Nucleus accumbens (tissue), 56 donors: Measurements from ENCODE around the gene SHISAL2A.

Experiments used
- DNase-seq, 56 donors: peaks; one replicate each; lab custom pipeline; 2025; lab: John Stamatoyannopoulos, UW

Gene SHISAL2A

DNA sequence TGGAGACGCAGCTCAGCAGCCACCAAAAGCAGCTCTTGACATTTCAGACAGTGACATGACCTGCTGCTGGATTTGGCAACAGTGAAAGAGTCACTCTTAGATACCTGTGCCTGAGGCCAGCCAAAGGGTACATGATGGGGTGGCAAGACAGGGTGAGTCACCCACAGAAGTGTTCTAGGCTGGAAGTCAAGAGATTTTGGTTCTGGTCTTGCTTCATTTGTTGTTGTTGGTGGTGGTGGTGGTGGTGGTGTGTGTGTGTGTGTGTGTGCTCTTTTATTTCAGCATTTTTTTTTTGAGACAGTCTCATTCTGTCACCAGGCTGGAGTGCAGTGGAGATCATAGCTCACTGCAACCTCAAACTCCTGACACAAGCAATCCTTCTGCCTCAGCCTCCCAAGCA, 25.8 kb downstream of the SHISAL2A start:
- DNase-seq = no peak

DNA sequence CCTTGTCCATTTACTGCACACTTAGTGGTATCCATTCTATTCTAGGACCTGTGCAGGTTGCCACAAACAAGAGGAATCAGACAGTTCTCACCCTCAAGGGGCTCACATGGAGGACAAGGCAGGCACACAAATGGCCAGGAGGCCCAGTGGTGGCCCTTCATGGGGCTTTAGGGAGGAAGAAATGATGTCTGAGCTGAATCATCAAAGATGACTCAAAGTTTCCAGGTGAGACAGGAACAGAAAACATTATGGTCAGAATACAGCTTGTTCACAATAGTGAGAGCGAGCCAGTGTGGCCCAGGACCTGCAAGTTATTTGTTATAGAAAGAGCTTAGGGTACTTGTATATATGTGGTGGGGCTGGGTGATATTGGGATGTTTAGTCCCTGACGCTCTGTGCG, 26.4 kb downstream of the SHISAL2A start:
- no peak for DNase-seq

DNA sequence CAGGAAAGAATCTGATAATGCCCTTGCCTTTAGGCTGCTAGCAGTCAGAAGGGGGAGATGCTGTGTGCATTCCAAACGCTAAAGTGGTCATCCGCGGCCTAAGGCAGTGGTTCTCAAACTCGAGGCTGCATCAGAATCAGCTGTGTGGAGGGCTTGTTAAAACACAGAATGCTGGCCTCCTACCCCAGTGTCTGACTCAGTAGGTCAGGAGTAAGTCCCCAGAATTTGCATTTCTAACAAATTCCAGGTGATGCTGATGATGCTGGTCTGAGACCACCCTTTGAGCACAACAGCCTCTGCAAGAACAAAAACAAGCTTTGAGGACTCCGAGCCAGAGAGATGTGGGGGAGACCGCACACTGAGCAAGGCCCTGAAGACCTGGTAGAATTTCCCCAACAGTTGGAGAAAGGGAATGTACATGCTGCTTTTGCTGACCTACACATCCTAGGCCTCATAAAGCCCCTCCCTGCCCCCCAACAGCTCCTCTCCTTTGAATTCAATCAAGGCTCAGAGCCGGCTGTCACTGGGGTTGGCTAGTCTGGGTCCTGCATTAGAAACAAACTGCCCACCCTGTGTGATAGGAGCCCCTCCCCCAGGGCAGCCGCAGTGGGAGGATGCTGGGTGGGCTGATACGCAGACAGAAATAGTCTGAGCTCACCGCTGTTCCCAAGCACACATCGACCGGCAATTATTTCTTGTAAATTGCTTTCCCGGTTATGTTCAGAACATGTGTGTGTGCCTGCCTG, 27.1 kb downstream of the SHISAL2A start:
- no peak for DNase-seq

DNA sequence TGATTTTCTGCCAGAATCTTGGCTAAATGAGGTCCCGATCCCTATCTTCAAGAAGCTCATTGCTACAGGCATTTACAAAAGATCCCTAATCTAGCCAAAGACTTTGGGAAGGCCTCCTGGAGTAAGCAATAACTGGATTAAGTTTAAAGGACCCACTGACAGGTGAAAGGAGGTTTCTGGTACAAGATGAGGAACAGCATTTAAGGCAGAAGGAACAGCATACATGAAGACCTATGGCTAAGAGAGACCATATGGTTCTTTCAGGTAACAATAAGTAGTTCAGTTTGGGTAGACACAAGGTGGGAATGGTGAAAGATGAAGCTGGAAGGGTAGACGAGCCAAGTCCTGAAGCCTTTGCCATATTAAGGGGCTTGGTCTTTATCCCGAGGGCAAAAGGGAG, 27.8 kb downstream of the SHISAL2A start:
- no peak for DNase-seq

DNA sequence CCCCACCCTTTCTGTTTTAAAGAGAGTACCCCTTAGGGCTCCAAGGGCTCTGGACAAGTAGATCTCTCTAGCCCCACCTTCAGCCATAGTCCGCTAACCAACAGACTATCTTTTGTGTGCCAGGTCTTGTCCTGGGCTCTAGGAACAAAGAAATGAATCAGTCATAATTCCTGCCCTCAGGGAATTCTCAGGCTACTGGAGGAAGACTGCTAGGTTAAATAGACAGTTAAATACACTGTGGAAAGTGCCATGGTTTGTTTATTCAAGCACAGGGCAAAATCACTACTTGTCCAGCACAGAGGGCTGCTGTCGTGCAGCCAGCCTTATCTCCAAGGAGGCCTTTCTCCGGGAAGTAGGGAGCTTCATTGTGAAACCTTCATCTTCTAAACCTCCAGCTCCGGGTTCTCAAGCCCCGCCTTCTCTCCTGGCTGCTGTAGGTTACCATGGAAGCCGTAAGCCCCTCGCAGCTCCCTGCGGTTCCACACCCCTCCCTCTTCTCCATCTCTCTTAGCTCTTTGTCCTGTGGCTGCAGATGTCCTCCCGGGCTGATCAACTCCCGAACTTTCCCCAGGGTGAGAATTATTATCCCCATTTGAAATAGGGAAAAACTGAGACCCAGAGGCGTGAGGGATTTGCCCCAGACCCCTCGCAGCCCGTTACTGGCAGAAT, 29.8 kb downstream of the SHISAL2A start:
- DNase-seq = peak in 5 of 56 donors; percentile 3 to 26 (median 12)

DNA sequence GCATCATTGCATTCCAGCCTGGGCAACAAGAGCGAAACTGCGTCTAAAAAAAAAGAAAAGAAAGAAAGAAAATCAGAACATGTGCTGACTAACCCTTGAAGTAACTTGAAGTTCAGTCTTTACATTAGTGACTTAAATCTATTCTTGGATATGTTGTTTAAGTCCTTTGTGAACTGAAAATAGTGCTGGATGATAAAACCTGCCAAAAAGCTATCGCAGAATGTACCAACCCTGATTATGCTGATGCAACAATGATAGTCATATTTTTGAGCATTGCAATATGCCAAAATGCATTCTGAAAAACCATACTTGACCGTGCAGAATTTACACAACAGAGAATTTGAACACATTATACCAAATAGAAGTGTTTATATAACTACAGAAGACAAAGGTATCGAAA, 30.7 kb downstream of the SHISAL2A start:
- DNase-seq = no peak

DNA sequence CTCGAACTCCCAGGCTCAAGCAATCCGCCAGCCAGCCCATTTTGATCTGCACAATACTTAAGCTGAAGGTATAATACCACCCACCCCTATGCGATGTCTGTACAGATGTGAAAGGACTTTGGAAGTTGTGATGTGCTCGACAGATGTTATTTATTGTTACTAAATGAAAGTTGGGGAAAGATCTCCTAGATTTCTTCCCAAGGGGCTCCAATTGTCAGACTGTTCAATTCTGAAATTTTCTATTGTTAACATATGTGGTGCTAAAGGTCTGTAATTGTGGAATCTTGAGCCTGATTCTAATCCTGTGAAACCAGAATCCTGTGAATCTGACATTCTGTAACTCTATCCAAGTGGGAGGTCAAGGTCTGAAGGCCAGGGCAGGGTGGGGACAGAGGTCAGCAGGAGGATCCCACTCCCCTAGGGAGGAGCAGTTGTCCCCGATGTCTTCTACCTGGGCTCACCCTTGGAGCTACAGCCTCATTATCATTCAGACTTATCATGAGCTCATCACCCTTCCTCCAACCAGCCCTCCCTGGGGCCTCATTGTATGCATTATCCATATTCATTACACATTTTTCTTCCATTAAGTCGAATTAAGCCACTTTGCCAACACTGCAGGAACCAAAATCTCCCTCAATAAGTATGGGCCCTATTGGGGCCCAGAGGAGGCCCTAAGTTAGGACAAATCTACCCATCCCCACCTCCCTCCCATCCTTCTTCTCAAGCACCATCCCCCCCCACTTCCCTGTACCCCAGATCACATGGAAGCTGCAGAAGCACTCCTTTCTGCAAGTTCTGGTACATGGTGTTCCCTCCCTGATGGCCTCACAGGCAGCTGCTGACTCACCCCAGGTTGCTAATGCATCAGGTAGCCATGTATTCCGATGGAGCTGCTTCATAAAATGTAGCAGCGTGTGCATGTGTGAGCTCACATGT, 32.3 kb downstream of the SHISAL2A start:
- DNase-seq = peak in 2 of 56 donors; percentile 5 to 24

DNA sequence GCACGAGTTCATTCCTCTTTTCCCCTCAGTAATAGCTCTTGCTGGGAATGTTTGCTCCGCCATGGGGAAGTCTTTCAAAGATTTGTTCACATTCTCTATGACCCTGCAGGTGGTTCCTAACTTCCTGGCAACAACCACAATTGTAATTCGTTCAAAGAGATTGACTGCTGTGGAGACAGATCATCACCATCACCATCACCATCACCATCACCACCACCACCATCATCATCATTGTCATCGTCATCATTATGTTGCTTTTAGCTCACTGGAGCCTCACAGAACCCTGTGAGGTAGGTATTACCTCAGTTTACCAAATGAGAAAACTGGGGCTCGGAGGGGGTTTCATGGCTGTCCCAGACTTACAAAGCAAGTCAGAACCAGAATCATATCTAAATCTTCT, 34.3 kb downstream of the SHISAL2A start:
- DNase-seq = no peak

DNA sequence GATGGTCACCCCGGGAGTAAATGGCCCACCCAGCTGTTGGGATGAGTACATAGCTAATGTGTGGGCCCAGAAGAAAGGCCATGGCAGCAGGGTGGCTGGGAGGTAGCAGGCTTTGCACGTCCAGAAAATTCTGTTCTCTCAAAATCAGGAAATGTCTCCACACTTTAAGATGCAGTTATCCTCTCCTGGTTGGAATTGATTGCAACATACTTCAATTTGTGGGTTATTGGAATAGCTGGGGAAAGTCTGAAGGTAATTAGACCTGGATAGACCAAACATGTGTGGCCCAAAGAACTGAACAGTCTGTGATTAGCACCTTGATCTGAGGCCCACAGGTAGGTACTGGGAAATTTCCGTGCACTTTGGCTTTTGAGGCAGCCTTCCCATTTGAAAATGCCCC, 35.0 kb downstream of the SHISAL2A start:
- no peak for DNase-seq

DNA sequence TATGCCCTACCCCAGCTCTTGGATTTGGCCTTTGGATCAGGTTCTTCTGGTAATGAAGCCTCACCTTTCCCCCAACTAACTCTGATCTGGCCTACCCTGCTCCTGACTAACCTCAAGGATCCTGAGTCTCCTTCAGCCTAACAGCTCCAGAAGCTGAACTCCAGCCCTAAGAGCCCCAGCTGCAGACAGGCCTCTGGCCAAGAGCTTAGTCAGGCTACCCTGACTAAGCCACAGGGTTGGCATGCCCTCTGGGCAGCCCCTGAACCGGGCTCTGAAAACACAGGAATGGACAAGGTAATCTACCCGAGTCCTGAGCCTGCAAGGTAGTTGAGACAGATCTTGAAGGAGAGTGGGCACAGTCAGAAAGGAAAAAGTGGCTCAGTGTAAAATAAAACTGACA, 35.7 kb downstream of the SHISAL2A start:
- DNase-seq = no peak

DNA sequence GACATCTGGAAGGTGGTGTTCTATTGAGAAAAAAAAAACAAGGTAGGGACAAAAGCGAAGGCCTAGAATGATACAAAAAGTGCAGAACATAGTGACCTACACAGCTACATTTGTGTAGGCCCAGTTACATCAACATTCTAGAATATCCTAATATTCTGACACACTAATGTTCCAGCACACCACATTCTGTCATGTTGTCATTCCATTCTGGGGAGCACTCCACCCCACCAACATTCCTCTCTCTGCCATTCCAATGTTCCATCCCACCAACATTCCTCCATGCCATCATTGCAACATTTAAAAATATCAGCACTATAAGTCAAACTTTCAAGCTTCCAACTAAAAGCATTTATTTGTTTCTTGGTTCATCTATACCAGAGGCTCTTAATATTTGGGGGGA, 36.7 kb downstream of the SHISAL2A start:
- no peak for DNase-seq

DNA sequence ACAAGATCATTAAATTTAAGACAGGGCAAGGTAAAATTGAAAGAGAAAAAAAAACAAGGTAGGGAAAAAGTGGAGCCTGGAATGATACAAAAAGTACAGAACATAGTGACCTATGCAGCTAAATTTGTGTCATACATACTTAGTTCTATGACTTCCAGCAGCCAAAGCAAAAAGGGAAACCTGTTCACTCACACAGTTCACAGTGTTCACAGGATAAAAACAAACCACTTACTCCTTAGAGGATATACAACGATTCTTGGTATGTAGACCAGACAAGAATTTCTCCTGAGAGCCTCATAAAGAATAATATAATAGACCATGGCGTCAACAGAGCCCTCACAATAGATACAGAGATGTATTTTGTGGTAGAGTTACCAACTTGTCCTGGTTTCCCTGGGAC, 37.6 kb downstream of the SHISAL2A start:
- no peak for DNase-seq

DNA sequence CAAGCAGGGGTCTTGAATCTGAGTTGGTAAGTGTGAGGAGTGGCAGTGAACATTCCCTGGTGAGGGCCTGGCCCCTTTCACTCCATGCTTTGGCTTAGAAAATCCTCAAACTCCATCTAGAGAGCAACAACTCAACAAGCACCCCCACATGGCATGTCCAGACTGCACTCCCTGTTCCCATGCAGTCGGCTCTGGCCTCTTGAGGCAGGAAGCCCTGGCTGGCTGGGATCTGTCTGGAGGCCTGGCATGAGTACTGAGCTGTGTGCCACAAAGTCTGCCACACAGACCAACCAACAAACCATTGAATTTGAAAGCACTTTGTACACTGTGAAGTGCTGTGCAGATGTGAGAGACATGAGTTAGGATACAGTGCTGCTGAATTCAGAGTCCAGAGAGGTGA, 40.0 kb downstream of the SHISAL2A start:
- DNase-seq = peak in 6 of 56 donors; percentile 10 to 32 (median 16)

DNA sequence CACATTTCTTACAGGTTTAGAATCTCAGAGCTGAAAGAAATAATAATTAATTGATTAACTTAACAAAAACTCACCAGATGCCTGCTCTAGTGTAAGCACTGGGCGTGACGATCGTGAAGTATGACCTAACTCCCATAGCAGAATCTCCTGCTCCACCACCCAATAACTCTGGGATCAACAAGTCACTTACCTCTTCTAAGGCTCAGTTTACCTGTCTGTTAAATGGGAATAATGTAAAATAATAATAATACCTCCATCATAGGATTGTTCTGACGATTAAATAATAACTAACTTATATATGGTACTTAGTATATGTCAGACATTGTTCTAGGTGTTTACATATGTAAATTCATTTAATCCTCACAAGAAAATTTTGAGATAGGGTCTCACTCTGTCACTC, 40.5 kb downstream of the SHISAL2A start:
- no peak for DNase-seq

DNA sequence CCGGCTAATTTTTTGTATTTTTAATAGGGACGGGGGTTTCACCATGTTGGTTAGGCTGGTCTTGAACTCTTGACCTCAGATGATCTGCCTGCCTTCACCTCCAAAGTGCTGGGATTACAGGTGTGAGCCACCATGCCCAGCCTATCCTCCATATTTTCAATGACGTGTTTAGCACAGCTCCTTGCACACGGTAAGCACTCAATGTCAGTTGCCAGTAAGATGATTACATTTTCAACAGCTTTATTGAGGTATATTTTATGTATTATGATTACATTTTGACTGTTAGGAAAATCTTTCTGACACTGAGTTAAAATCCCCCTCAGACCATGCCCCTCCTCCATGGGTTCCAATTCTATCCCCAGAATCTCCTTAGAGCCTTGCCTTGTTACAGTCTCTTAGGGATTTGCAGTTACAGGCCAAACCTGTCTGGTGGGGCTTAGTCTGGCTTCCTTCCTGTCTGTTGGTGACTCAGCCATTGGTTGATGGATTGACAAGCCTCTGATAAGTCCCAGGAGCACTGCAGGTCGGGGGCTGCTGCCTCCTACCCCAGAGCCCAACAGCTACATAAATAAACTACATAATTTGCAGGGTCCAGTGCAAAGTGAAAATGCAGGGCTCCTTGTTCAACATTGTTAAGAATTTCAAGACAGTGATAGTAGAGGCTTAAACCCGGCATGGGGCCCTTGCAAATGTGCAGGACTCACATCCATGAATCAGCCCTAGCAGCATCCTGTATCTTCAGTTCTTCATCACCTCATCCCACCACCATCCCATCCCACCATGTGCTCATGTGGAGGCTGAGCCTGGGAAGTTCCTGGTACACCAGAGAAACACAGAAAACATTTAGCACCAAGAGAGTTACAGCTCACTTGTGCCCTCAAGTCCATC, 41.8 kb downstream of the SHISAL2A start:
- no peak for DNase-seq

DNA sequence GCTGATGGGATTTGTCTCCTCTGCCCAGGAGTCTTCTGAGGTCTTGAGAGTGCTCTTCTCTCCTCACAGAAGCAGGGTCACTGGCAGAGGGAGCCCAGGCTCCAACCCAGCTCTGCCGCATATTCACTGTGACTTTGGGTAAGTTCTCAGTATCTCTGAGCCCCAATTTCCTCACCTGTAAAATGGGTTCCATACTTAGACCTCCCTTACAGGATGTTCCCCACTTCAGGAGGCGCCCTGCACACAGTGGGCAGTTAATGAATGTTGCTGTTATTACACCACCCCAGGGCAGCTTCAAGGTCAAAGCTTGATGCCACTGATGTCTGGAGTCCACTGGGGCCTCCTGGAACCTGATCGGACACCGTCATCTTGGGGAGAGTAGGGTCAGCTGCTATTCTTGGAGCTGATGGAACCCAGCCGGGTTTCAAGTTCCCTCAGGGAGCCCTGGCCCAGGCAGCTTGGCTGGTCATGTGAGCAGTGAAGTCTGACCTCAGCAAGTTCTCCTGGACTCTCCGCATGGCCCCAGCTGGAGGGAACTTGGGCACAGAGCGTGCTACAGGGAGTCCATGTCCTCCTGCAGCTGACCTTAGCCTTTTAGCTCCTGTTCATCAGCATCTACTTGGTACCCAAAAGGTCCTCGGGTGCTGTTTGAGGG, 43.4 kb downstream of the SHISAL2A start:
- peak in 14 of 56 donors; percentile 1 to 50 (median 10) for DNase-seq

DNA sequence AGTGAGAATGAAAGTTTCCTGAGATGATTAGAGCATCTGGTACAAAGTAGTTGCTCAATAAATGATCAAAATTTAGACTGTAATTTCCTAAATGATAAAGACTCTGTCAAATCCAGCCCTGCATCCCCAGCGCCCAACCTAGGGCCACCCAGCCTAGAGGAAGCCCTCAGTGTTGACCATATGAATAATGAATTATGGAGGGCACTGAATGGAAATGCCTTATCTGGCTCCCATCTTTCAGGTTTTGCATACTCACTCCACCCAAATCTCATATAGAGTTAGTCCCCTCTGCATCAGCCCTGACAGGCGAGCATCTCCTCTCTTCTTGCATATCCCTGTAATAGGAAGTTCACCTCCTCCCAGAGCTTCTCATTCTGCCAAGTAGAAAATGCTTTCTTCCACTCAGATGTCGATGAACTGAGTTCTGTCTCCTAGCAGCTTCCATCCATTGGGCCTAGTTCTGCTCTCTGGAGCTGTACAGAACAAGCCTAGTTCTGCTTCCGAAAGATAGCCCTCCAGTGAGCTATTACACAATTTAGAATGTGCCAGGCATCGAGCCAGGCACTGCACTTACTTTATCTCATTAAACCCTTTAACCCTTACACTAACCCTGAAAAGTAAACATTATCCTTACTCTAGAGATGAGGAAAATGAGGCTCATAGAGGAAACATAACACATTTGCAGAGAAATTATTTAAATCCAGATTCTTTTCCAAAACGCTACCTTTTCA, 44.3 kb downstream of the SHISAL2A start:
- peak in 1 of 56 donors; percentile 14 for DNase-seq

DNA sequence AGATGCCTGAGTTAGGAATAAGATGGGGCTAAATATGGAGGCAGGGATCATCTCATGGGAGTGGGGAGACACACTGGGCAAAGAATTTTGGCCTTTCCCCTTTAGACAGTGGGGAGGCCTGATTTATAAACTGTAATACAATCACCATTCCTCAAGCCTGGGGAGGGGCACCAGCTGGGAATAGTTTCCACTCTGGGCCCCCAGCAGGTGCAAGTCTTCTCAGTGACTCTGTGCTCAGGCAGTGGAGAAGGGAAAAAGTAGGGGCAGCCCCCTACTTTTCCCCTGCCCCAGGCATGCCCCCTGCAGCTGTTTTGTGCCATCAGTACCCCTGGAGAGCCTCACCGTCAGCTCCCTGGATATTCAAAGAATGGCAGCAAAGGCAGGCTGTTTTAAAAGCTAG, 46.1 kb downstream of the SHISAL2A start:
- no peak for DNase-seq

DNA sequence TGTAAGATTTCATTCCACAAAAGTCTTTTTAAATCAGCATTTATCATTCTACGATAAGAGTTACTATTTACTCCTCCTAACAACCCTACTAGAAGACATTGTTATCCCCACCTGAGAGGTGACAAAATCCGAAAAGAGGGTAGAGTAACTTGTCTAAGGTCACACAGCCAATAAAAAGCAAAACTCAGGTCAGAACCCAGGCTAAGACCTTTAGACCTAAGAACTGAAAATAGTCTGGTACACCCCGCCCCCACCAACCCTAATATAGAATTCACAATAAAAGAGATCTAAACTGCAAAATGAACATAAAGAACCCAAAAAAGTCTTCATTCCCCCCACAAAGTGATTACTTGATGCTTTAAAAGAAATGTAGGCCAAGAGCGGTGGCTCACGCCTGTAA, 46.5 kb downstream of the SHISAL2A start:
- no peak for DNase-seq
